Fibroblast of gingiva (primary cell): Measurements from ENCODE around the gene LINS1.
A peak's percentile ranks its signal among the peaks of the same experiment; 100 is the strongest.

Experiments
- DNase-seq: peaks from one replicate; pipeline ENCODE4 v3.0.0-alpha.2; 2011; ENCODE audit warnings: low read depth

The LINS1 gene

DNA sequence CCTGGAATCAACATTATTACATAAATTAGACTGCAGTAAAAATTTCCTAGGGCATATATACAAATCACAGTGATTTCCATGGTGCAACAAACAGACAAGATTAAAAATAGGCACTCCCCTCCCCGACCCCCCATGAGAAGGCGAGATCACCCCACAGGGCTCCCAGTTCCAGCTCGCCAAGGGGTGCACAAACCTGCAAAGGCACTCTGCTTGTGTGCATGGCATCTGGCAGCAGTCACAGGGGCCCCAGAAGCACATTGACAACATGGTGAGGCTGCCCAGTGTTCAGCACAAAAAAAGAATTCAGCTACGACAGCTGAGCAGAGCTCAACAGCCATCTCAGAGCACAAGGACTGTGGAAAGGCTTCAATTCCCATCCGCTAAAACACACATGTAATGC, 54.0 kb downstream of the LINS1 start:
- DNase-seq, result no peak

DNA sequence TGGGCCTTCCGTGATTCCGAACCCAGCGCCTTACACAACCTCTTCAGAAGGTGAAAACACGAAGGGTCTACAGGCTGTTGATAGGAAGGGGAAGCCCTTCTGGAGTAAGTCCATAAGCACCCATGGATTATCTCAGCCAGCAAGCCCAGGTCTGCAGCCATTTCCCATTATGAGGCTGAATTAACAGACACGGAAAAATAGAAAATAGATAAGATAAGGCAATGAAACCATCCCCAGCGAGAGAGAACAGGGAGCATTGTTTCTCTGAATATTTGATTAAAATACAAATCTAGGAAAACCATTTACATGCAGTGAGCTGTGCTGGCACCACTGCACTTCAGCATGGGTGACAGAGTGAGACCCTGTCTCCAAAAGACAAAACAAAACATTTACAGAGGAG, 57.0 kb downstream of the LINS1 start:
- DNase-seq, result no peak

DNA sequence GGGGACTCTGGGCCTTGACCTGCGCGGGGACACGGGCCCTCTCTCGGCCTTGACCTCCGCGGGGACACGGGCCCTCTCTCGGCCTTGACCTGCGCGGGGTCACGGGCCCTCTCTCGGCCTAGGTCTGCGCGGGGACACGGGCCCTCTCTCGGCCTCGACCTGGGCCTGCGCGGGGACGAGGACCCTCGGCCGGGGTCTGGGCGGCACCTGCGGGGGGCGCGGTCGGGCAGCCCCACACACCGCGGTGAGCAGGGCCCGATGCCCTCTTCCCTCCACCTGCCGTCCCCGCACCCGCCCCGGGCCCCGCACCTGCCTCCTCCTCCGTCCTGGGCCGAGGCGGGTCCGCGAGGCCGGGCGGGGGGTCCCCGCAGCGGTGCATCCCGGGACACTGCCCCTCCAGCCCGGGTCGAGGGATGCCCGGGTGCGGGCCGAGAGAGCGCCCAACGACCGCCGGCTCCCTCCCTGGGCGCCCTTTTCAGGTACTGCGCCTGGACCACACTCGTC, 57.6 kb downstream of the LINS1 start:
- no peak for DNase-seq

DNA sequence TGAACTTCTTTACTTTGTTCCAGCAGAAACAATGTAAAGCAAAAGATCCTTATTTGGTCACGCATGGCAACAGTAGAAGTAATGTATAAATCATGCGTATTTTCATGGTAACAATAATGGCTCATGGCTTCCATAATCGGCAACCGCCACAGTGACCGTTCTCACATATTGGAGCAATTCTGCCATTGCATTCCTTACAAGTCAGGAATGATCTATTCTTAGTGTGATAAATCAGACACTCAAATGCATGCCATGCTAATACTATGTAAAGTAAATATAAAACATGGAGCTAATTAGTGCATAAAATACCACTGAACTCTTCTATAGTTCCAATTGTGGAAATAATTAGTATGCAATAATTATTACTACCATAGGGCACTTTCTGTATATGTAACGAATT, 59.7 kb downstream of the LINS1 start:
- no peak for DNase-seq

DNA sequence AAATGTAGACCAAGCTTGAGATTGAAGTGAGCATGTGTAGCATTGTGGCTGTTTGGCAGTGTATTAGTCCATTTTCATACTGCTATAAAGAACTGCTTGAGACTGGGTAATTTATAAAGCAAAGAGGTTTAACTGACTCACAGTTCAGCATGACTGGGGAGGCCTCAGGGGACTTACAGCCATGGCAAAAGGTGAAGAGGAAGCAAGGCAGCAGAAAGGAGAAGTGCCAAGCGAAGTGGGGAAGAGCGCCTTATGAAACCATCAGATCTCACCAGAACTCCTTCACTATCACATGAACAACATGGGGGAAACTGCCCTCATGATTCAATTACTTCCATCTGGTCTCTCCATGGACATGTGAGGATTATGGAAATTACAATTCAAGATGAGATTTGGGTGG, 64.7 kb downstream of the LINS1 start:
- DNase-seq, result no peak

GRCh38 chr15:100536733-100537132, 65.3 kb downstream of the LINS1 start:
- DNase-seq, result no peak

DNA sequence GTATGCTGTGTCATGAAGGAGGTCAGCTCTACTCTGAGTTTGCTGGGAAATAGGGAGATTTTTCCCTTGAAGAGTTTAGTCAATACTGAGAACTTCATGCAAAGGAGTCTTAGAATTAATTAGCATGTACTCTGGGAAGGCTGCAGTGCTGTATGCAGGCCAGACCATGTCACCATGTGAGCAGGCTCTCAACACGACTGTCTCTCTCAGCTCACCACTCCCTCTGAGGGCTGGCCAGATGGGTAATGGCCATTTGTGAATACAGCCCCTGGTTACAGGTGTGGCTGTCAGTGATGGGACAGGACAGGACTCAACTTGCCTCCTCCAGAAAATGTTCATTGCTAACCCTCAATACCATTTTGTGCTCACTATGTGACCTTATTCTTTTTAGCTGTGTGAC, 68.1 kb downstream of the LINS1 start:
- no peak for DNase-seq

GRCh38 chr15:100531823-100532327, 70.1 kb downstream of the LINS1 start:
- no peak for DNase-seq

DNA sequence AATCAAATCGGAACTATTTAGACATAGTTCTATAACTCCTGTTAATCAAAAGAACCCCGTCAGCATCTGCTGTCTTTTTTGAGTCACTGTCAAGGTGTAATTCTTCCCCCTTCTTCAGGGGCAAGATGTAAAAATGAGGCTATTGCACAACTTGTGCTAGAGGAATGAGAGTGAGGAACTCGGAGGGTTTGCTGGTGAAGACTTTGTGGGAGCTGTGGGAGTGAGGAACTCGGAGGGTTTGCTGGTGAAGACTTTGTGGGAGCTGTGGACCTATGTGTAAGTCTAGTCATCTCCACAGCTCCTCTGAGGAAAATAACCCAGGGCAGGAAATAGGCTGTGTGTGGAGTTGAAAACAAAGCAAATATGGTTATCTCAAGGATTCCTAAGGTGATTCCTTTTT, 70.8 kb downstream of the LINS1 start:
- no peak for DNase-seq

DNA sequence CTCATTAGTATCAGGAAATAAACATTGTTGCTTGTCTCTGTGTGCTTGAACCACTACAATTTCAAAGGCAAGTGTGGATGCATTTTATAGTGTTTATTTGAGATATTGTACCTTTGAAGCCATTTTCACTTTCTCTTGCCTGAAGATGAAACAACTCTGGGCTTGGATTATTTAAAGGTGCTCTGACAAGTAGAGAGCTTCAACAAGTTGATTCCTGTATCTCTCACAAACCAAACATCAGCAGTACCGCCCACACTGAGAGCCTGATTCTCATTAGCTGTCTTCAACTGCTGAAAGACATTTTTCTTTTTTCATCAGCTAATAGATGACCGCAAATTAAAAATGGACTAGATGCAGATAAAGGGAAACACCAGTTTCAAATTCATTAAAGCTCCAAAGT, 72.4 kb downstream of the LINS1 start:
- DNase-seq, result no peak

GRCh38 chr15:100528833-100529428, 73.1 kb downstream of the LINS1 start, which contains the start of gene CERS3:
Gene CERS3 (minus strand): TSS chr15:100528950. CDS start chr15:100501849, 27,101 bp downstream.
- DNase-seq, result no peak

DNA sequence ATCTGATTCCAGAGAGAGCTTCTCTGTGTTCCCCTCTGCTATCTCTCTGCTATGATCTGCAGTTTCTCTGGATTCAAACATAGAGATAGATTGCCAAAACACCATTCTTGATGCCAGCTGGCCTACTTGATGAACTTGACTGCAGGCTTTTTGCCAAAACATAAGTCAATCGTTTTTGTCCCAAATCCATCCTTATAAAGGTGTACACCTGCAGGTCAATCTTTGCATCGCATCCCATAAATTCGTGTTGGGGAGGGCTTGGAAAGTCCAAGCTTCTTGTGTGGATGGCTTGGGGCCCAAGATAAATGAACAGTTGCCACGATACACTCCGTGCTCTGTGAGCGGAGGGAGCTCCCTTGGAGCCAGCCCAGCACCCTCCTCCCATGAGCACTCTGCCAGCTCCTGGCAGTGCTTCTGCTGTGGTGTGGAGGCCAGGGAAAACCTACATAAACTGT, 75.9 kb downstream of the LINS1 start:
- DNase-seq, result peak; percentile 7

GRCh38 chr15:100525436-100525835, 76.5 kb downstream of the LINS1 start:
- no peak for DNase-seq

DNA sequence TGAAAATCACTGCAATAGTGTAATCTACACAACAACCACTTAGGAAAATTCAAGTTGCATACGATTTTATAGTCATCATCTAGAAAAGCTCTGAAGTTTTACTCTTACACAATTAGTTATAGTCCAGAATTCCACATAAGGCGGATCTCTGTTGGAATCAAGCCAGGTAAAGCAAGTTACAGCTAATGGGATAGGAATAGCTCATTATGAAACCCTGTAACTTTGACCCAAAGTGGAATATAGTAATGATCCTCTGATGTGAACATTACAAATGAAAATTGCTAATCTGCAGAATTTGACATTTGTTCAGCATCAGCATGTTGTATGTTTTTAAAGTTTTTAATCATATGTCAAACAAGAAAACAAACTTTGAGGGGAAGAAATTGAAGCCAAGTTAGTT, 77.7 kb downstream of the LINS1 start:
- DNase-seq, result no peak

DNA sequence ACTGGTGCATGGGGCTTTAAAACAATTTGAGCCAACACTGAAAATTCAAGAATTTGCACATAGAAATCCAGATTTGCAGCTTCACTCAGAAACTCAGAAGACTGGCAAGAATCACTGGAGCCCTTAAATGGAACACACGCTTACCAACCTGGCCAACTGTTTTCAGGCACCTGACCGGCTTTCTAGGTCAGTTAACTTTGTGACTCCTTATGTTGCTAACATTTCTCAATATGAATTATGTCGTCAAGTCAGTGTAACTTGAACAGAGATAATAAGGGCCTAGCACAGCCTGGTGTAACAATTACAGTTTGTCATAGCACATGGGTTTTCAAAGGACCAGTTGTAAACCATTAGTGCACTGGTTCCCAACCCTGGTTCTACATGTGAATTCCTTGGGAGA, 80.1 kb downstream of the LINS1 start:
- DNase-seq, result no peak

- no peak for DNase-seq
These were observed 81.7 kb downstream of the LINS1 start for GRCh38 chr15:100520132-100520921.

DNA sequence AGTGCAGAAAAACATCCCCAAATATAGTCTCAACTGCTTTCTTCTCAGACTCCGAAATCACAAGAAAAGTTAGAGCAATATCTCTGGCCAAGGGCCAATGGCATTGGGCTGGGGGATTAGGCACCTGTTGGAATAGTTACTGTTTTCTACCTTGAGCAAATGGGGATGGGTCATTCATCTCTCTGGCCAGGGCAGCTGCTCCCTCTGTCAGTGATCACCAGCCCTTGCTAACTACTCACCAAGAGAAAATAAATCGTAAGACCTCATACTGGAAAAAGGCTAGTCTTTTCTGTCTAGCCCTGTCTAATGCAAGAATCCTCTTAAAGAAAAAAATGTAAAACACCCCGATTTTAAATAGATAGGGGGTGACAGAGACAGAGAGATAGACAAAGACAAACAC, 84.1 kb downstream of the LINS1 start:
- DNase-seq, result no peak
